Ovary (tissue), 9 donors: ENCODE data around the gene CHST6. TPM values are rescaled to one million over a fixed set of nuclear protein-coding genes. Genes with fewer than 3 reads are reported as not detected.
"Not testable (repeated sequence)": the region's sequence is repeated elsewhere in the genome, so short reads cannot be mapped to it uniquely, and the experiment has no call there.

ENCODE experiments used
- DNase-seq, 5 donors: peaks; one replicate each; pipeline ENCODE4 v3.0.0-alpha.2; 2019 to 2020
- H3K27ac ChIP-seq, 2 donors: fragments of 200-600 bp; one replicate each; pipeline versions ENCODE4 v1.5.1 to v1.8.0; 2019 to 2022
- H3K27me3 ChIP-seq: fragments of 200-600 bp; one replicate; pipeline ENCODE4 v1.8.0; 2022
- H3K36me3 ChIP-seq: fragments of 200-600 bp; sonication (generic); one replicate; pipeline ENCODE4 v1.5.1; 2019
- H3K4me1 ChIP-seq: one replicate; pipeline ENCODE4 v1.8.1; 2013; ENCODE audit warnings: mild to moderate bottlenecking, moderate library complexity; ENCODE audit not compliant: insufficient read depth
- H3K4me3 ChIP-seq: fragments of 200-600 bp; sonication (generic); one replicate; pipeline ENCODE4 v1.5.1; 2017
- H3K9me3 ChIP-seq, 2 donors: fragments of 200-600 bp in 1 of 2; sonication (generic) in 1 of 2; one replicate each; pipeline versions ENCODE4 v1.5.1 to v1.8.1; 2013 to 2019; ENCODE audit warnings: mild to moderate bottlenecking in 1 of 2, moderate library complexity in 1 of 2
- CTCF ChIP-seq, 3 donors: fragments of 450-650 bp in 2 of 3; fragments of 200-600 bp in 1 of 3; IDR thresholded peaks; one replicate each; pipeline versions ENCODE4 v1.5.1 to v1.8.0; 2016 to 2022; ENCODE audit warnings: antibody characterized with exemption in 3 of 3, mild to moderate bottlenecking in 1 of 3
- EP300 ChIP-seq: sonication (generic); formaldehyde crosslinking; IDR thresholded peaks from one replicate; pipeline ENCODE4 v1.6.1; 2017; ENCODE audit warnings: antibody characterized with exemption
- POLR2A ChIP-seq: fragments of 450-650 bp; IDR thresholded peaks from one replicate; pipeline ENCODE4 v1.6.1; 2017; ENCODE audit warnings: antibody characterized with exemption, mild to moderate bottlenecking, moderate library complexity
- WGBS, 3 donors: extraction: QIAGEN DNeasy Blood & Tissue Kit in 1 of 3; methylation state at CpG; one replicate each; pipeline versions ENCODE4 v1.1.5 to v1.1.7; 2013 to 2017; 5-methylcytosine and 5-hydroxymethylcytosine counted together
- intact Hi-C, 4 donors: fragments of 100-400 bp; cut with DNase I; formaldehyde crosslinking; loops; one replicate each; pipeline versions ENCODE4 v1.11.0 to v1.15.1; 2022 to 2023
- polyA plus RNA-seq, 2 donors: library from polyadenylated mRNA; stranded (reverse); fragments of 200-250 nt in 1 of 2; fragments of 350-450 nt in 1 of 2; fragmentation: Illumina TruSeq in 1 of 2; extraction: RNeasy Lipid Tissue Mini Kit (QIAGEN cat#74804) in 1 of 2; gene quantifications; one replicate each; pipeline ENCODE4 v1.2.3, GENCODE V29; 2013 to 2014
- total RNA-seq, 7 donors: library from RNA; depleted of rRNA in 2 of 7; stranded (reverse); fragments of >200 nt in 2 of 7; fragmentation: NEBNext Ultra II Directional in 3 of 7; extraction: Animal tissue kit (Norgen Biotek cat#: 25700) in 3 of 7; gene quantifications; one replicate each; pipeline versions ENCODE4 v1.1.0 to v1.2.4, GENCODE V29; 2016 to 2023
- donor health status: DM: no; HTN: no; CAD: no; lungs with moderate emphysema.
- donor health status: DM: no; HTN: no; CAD: no.
- donor health status: Bipolar disorder and iron deficiency.
- donor health status: DM: yes; HTN: yes; CAD: no.
- donor health status: DM: no; HTN: no; CAD: no.
- donor health status: DM: yes; HTN: yes; CAD: no.

The CHST6 gene
- total and polyA plus RNA-seq, 9 donors = 0.04 to 1.4 (median 0.50) TPM

- H3K9me3 ChIP-seq = no peaks in the 10 kb centered on the region
- H3K27me3 ChIP-seq = no peaks in the 10 kb centered on the region
- H3K4me3 ChIP-seq = peak within 1 kb of the TSS; percentile 99
- WGBS, 3 donors = 1% methylated on average over 54 to 85 of the region's 85 CpGs
- H3K27ac ChIP-seq = peak within 1 kb of the TSS; percentile 72 to 94
- intact Hi-C loops = no loop called here
- peak; percentile 96 to 97 (median 96) for DNase-seq
- H3K36me3 ChIP-seq = no peaks in the 10 kb centered on the region
- TF ChIP-seq EP300 (no peak), CTCF (IDR thresholded peaks at IDR 0.05) (no peak), POLR2A (peak; percentile 76)
- peaks cover 6% of the 10 kb centered on the region for H3K4me1 ChIP-seq
These were observed 62.2 kb downstream of the CHST6 start, which contains the start of gene CFDP1 for GRCh38 chr16:75432828-75433731. TSS of gene CFDP1 (minus strand) at chr16:75433503. CDS start at chr16:75433352, 151 bp downstream.

GRCh38 chr16:75429621-75430403 lies 65.4 kb downstream of the CHST6 start:
- Histone ChIP-seq H3K9me3 (no peaks in the 10 kb centered on the region), H3K27me3 (no peaks in the 10 kb centered on the region), H3K36me3 (no peaks in the 10 kb centered on the region), H3K27ac (no peak overlapping the region), H3K4me3 (no peak overlapping the region), H3K4me1 (peaks cover 7% of the 10 kb centered on the region)
- intact Hi-C loops = no loop called here
- TF ChIP-seq POLR2A (no peak), EP300 (no peak), CTCF (IDR thresholded peaks at IDR 0.05) (no peak)
- DNase-seq = no peak
- WGBS, 3 donors = 86 to 88% (median 87%) methylated on average over 11 of the region's 11 CpGs

- H3K27ac ChIP-seq, H3K27me3 ChIP-seq, H3K36me3 ChIP-seq, DNase-seq, intact Hi-C loops, H3K4me1 ChIP-seq, H3K9me3 ChIP-seq, H3K4me3 ChIP-seq: not testable (repeated sequence)
- 60 to 70% (median 63%) methylated on average over 2 of the region's 2 CpGs for WGBS, 3 donors
These were observed 68.7 kb downstream of the CHST6 start for GRCh38 chr16:75426524-75426923.

- intact Hi-C loops, H3K4me3 ChIP-seq, H3K9me3 ChIP-seq, H3K36me3 ChIP-seq, H3K27me3 ChIP-seq, H3K27ac ChIP-seq, DNase-seq: not testable (repeated sequence)
- WGBS, 3 donors = 53 to 69% (median 66%) methylated on average over 18 of the region's 18 CpGs
- H3K4me1 ChIP-seq = peaks cover 15% of the 10 kb centered on the region
These were observed 71.0 kb downstream of the CHST6 start for GRCh38 chr16:75424105-75424762.

GRCh38 chr16:75423723-75424104 lies 71.5 kb downstream of the CHST6 start:
- intact Hi-C loops = no loop called here
- WGBS, 3 donors = 28 to 44% (median 31%) methylated on average over 4 of the region's 4 CpGs
- TF ChIP-seq CTCF (IDR thresholded peaks at IDR 0.05) = no peak
- TF ChIP-seq EP300 = no peak
- no peak for TF ChIP-seq POLR2A

More at GRCh38 chr16:75423723-75424104, 71.5 kb downstream of the CHST6 start:
- no peaks in the 10 kb centered on the region for H3K36me3 ChIP-seq
- H3K4me3 ChIP-seq = no peak overlapping the region
- peaks cover 15% of the 10 kb centered on the region for H3K4me1 ChIP-seq
- H3K27ac ChIP-seq = no peak overlapping the region
- H3K27me3 ChIP-seq = no peaks in the 10 kb centered on the region
- DNase-seq = no peak
- H3K9me3 ChIP-seq = no peaks in the 10 kb centered on the region
